ENCODE data around the gene CLNK.

GRCh38 chr4:10466161-10466560 is 218.4 kb downstream of the CLNK start:
- TF ChIP-seq CTCF (IDR thresholded peaks at IDR 0.05; ENCODE audit: poor library complexity) (no peak), EZH2phosphoT487 (IDR thresholded peaks at IDR 0.05; ENCODE audit: low read depth, severe bottlenecking, unreplicated experiment) (no peak), EZH2 (IDR thresholded peaks at IDR 0.05; ENCODE audit: borderline replicate concordance) (no peak)
